Vagina (tissue), 2 donors: ENCODE results near the gene MMP23B.
"Not testable (repeated sequence)": the region's sequence is repeated elsewhere in the genome, so short reads cannot be mapped to it uniquely, and the experiment has no call there.

ENCODE experiments used
- CTCF ChIP-seq, 3 experiments: fragments of 450-650 bp in 2 of 3; fragments of 200-600 bp in 1 of 3; sonication (generic) in 1 of 3; IDR thresholded peaks; one replicate each; pipeline ENCODE4 v1.5.1; 2017 to 2019; ENCODE audit warnings: antibody characterized with exemption in 3 of 3, mild to moderate bottlenecking in 2 of 3, moderate library complexity in 2 of 3
- POLR2A ChIP-seq, 2 donors: fragments of 450-650 bp; IDR thresholded peaks; one replicate each; pipeline ENCODE4 v1.6.1; 2017; ENCODE audit warnings: antibody characterized with exemption in 2 of 2, mild to moderate bottlenecking in 2 of 2, moderate library complexity in 2 of 2
- POLR2AphosphoS5 ChIP-seq, 2 donors: sonication (generic); formaldehyde crosslinking; IDR thresholded peaks; one replicate each; pipeline ENCODE4 v1.9.0; 2017; ENCODE audit warnings: antibody characterized with exemption in 2 of 2, mild to moderate bottlenecking in 2 of 2, low read depth in 1 of 2; ENCODE audit not compliant: insufficient read depth in 1 of 2

GRCh38 chr1:1634613-1635012 is 2.6 kb downstream of the MMP23B start:
- TF ChIP-seq POLR2A (IDR thresholded peaks at IDR 0.05); CTCF (IDR thresholded peaks at IDR 0.05); POLR2AphosphoS5 (IDR thresholded peaks at IDR 0.05; ENCODE audit: insufficient read depth in 1 of 2, low read depth in 1 of 2): not testable (repeated sequence)
